GM19043 (cell line): Measurements from ENCODE around the gene PLCE1.

Source experiments
- ATAC-seq: cut with Tn5 transposase; IDR thresholded peaks from one replicate; pipeline ENCODE4 v1.9.1; 2021; ENCODE audit warnings: low read depth; ENCODE audit not compliant: unreplicated experiment

The PLCE1 gene

DNA sequence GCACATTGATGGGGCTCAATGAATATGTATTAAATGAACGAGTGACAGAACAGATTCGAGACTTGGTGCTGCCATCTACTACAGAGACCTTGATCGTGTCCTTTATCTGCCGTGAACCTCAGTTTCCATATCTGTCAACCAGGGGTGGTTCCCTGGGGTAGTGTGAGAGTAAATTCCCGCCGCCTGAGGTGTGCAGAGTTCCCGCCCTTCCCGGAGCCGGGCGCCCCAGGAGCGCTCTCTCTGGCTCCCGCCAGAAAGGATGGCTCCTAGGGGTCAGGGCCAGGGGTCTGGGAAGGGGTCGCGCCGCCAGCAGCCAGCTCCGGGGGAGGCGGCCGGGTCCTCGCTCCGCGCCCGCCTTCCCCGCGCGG lies 333 bp upstream of the PLCE1 start:
- ATAC-seq: no peak

DNA sequence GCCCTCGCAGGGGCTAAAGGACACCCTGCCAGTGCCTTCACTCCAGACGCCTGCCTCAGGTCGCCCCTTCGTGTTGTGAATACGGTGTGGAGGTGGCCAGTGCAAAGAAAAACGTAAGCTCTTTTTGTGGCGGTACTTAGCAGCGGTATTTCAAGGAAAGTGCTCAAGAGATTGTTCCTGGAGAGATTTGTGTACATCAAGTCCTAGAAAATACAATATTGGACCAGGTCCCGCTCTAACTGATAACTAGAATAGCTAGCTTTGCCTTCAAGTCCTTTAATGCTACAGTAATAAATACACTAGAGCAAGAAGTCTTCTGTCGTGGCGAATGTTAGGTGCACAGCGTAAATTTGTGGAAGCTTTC lies 689 bp downstream of the PLCE1 start:
- ATAC-seq: no peak

DNA sequence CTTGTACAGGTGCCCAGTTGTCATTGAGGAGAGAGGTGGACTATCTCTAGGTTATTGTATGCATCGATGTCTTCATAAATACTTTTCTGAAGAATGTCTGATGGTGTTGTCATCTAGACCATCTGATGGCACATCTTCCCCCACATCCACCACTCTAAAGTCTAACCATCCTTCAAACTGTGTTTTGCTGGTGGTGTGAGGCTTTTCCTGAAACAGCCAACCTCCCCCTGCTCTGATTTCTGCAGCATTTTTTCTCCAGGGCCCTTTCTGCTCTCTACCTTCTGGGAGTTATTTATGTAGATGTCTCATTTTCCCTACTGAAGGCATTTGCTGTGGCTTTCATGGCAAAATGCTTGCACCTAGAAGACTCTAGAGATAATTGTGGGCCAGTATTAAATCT lies 1.5 kb downstream of the PLCE1 start:
- ATAC-seq: no peak

DNA sequence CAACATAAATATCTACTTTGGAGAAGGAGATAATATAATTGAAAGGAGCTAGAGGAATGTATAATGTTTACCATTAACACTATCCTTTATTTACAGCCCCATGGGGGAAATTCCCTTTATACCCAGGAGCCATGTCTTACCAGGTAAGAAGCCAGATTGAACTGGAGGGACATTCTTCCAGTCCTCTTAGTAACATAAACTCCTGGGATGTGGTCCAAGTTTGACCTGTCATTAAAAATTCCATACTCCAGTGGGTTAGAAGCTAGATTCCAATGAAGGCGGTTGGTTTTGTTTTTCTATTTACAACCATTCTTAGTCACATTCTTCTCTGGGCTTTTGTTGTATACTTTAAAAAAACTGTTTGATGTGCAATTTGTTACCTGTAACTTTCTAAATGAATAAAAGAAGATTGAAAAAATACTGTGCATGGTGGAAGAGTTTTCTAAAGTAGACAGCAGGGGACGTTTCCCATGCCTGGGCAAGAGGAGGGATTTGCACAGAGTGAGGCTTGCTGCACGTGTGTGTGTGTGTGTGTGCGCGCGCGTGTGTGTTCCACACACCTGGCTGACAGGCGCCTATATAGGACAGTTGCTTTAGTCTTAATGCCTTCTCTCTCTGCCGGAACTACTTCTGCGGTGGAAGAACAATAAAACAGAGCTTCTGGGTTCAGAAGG lies 2.0 kb downstream of the PLCE1 start:
- no peak for ATAC-seq

DNA sequence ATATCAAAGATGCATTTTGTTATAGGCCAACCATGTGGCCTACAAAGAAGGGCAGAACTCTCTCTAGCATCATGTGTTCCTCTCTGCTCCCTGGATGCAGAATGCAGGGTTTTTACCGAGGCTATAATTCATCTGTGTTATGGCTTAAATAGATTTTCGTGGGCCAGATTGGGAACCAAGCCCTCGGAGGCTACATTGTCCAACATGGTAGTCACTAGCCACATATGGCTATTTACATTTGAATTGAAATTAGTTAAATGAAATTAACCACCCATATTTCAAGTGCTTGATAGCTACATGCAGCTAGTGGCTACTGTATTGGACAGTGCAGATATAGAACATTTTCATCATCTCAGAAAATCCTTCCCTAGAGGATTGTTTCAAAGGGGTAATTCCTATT lies 2.8 kb downstream of the PLCE1 start:
- ATAC-seq: no peak

DNA sequence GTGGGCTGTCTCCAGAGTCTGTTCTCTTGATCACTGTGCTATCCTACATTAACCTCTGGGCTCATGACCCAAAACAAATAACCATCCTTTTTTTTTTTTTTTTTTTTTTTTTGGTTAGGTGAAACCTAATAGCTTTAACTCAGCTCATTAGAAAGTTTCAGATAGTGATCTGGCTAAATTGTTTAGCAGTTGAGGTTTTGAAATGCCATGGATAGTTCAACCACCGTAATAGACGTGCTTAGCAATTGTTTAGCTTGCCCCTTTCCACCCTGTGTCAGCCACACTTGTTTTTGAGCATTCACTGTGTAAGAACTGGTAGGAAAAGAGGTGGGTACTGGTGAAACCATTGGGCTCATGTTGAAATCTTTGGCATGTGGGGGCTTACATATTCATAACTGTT lies 3.8 kb downstream of the PLCE1 start:
- no peak for ATAC-seq

DNA sequence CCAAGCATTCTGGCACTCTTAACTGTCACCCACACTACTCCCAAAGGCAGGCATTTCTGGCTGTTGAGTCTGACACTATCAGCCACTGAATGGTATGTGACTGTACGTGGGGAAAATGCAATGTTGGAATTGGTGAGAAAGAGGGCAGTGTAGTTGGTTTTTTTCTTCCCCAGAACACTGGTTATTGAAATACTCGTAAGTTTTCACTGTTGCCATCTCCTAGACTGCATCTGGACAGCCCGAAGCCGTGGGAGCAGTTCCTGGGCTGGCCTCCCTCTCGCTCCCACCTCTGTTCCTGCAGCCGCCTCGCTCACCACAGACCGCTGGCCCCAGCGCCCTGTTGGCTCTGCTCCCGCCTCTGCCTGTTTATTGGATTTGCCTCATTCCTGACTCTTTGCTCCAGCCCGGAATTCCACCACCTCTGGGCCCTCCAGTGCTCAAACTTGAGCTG lies 5.7 kb downstream of the PLCE1 start:
- ATAC-seq: no peak

DNA sequence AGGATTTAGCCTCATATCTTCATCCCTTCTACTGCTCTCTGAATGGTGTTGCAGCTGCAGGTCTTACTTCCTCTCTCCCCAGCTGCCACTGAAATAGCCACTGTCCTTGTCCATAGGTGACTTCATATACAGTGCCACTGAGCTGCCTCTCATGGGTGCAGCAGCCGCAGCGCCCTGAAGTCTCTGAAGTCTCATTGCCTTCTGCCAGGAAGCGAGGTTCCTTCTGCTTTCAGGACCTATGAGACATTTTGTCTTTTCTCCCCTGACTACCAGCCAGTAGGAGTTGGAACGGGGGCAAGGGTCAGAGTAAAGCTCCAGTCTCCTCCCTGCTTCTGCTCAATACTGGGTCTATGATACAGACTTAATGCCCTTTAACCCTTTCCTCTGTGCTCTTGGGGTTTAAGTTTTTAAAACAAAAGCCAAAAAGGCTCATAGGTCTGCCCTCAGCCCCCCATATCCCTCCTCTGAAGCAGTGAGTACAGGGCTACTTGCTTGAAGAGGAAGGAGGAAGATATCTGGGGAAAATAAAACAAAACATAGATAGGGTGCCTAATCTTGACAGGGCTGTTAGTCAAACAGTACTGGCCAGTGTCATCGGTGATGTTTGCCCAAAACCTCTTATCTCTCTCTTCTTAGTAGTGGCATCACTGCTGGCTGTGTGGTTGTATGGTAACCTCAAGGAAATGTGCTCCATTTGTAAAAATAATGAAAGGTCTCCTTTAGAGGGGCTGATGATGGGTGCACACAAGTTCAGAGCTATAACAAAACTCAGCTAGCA lies 7.1 kb downstream of the PLCE1 start:
- ATAC-seq: no peak

DNA sequence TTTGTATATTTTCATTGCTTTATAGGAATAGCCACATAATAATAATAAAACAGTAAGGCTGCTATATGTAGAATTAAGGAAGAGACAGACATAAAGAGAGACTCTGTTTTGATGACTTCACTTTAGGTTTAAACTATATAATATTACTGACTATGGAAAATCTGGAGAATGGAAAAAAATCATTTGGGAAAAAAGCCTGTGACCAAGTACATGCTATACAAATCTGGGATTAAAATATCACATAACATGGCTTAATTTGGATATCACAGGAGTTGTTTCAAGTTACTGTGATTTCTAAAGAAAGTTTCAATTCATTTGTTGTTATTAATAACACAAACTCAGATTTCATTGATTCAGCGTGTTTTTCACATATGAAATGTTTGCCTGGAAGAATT lies 7.7 kb downstream of the PLCE1 start:
- ATAC-seq: no peak

DNA sequence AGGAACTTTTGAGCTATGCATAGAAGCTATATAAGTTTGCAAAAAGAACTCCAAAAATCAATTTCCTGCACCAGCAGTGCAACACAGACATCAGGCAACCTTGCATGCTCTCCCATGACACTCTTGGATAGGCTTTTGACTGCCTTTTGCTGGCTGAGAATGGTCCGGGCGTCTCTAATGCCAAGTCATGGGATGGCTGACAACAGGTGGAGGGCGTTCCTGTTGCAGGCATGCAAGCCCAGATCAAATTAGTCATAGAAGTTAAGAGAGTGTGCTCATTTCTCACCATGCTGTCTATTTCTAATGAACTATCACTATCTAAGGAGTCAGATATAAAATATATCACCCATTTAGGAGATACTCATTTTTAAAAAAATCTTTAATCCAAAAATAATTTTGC lies 8.4 kb downstream of the PLCE1 start:
- no peak for ATAC-seq

DNA sequence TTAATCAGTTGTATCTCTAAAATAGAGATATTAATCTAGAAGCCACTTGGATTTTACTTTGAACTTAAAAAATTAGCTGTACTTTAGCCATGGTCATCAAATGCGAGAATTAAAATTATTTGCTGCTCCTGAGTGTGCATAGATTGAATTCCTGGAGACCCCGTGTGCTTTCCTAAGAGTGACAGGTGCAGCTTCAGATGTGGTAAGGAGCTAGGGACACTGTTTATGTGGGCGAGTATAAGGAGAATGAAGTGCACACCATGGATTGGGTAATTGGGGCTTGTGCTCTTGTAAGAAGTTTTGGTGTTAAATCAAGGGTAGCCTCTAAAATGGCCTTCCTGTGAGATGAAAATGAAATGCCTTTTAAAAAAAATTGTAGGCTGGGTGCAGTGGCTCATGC lies 9.8 kb downstream of the PLCE1 start:
- no peak for ATAC-seq

DNA sequence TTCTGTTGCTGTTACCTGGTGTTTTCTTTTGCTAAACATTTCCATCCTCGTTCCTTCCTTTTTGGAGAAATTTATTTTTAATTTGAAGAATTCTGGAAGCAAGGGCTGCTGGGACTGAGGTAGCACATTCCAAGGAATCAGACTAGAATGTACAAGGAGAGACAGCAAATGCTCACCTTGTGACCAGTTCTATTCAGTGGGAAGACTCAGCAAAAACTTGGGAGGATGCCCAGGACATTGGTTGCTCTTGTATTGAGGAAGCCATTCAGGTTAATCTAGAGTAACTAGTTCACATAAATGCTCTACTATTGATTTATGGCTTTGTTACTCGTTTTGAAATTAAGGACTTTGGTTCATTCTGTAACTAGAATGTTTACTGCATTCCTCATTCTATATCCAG lies 11.3 kb downstream of the PLCE1 start:
- no peak for ATAC-seq

DNA sequence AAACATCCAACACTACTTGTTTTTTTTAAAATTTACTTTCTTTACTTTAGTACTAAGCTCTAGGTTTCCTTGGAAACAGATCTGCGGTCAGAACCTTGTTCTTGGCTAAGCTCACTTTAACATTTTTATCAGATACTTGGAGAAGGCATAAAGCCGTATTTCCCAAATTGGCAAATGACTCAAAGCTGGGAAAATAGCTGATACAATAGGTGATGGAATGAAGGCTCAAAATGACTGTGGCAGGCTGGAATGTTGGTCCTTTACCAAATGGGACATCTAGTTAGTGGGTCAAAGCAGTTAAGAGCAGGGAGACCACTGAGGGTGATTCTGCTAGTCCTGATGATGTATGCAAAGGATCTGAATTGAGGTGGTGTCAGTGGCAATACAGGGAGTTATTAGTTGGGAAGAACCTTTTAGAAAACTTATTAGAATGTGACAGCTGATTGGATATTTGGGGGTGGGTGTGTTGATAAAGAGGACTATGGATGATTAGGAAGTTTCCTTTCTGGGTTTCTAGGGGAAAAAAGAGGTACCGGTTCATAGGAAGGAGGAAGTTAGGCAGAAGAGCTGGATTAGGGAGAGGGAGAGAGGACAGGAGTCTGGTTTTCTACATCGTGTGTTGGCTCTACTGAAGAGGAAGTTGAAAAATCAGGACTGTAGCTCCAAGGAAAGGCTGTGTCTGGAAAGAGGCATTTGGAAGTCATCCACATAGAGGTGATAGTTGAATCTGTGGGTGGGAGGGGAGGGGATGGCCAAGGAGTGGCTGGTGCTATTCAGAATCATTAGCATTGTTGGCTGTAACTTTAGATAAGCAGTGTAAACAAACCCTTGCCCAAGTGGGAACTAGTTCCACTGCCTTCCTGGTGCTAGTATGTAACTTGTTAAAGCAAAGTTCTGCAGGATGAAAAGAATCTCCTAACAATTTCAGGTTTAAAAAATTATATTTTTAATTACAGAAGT lies 13.1 kb downstream of the PLCE1 start:
- ATAC-seq: no peak

DNA sequence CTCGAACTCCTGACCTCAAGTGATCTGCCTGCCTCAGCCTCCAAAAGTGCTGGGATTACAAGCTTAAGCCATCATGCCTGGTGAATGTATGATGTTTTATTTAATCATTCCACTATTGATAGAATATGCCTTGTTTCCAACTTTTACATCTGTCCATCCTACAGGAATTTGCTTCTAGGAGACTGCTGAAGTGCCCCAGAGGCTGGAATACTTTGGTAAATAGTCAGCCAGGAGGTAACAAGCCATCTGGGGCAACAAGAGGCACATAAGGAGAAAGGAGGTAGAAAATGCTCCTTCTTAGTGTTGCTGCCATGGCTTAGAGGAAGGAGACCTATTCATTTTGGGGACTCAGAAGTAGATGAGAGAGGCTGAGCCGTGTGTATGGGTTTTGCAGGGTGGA lies 14.8 kb downstream of the PLCE1 start:
- ATAC-seq: no peak

DNA sequence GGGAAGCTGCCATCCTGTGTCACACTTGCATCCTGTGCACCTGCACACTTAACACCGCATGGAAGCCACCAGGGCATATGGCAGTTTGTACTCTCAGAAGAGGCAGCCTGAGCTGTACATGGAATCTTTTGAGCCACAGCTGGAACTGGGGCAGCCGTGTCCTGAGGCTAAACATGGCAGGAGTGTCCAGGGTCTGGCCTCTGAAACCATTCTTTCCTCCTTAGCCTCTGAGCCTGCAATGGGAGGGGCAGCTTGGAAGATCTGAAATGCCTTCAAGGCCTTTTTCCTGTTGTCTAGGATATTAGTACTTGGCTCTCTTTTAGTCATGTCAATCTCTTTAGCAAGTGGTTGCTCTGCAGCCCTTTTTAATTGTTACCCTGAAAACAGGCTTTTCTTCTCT lies 16.4 kb downstream of the PLCE1 start:
- ATAC-seq: no peak

DNA sequence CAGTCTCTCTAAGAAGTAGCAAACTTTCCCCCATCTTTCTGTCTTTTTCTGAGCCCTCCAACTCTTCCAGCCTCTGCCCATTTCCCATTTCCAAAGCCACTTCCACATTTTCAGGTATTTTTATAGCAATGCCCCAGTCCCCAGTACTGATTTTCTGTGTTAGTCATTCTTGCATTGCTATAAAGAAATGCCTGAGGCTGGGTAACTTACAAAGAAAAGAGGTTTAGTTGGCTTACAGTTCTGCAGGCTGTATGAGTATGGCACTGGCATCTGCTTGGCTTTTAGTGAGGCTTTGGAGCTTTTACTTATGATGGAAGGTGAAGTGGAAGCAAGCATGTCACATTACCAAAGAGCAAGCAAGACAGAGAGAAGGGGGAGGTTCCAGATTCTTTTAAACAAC lies 17.2 kb downstream of the PLCE1 start:
- ATAC-seq: no peak

DNA sequence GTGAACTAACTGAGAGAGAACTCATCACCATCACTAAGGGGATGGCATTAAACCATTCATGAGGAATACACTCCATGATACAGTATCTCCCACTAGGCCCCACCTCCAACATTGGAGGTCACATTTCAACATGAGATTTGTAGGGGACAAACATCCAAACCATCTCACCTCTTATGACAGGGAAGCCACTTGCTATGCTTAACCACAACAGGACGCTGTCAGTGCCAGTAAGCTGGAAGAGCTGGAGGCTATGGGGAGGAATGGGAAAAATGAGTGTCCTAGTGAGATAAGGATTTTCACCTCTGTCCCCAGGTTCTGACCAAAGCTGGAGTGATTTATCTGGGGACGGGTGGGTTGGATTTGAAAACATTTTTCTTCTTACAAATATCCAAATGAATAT lies 17.6 kb downstream of the PLCE1 start:
- ATAC-seq: no peak

DNA sequence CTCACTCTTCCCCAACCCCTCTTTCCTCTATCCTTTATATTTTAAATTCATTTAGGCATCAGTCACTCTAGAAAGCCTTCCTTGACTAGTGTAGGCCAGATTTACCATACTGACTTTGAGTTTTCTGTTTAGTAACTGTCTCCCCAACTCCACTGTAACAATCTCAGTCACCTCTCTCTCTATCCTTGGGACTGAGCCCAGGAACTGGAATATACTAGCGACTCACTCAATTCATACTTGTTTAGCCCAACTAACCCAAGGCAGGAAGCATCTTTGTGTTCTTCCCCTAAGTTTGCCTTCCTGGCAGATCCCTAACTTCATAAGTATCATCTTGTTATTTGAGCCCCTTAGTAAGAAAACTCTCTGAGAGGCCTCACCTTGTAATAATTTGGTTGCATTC lies 19.1 kb downstream of the PLCE1 start:
- ATAC-seq: no peak

DNA sequence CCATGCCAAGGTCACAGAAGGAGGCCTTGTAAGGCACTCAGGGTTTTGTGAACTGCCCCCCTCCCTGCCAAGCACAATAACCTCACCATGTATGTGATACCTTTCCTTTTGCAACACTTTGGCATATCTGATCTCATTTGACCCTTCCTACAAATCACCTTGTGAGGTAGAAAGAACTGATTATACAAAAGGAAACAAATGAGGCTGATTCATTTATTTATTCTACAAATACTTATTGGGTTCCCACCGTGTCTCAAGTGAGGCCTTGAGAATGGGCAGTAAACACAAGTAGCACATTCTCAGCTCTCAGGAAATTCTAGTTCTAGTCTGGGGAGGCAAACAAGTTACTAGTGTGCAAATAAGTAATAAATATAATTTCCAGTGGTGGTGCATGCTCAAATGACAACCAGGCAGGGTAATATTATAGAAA lies 19.6 kb downstream of the PLCE1 start:
- ATAC-seq: no peak

DNA sequence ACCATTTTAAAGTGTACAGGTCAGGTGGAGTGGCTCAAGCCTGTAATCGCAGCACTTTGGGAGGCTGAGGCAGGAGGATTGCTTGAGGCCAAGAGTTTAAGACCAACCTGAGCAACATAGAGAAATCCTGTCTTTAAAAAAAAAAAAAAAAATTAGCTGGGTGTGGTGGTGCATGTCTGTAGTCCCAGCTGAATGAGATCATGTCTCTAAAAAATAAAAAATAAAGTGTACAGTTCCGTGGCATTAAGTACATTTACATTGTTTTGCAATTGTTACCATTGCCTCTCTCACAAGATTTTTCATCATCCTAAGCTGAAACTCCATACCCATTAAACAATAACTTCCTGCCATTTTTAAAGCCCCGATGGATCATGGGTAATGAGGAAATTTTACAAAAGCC lies 20.6 kb downstream of the PLCE1 start:
- no peak for ATAC-seq
